Ovary (tissue), 9 donors: ENCODE measurements around the gene USP10. TPM values are rescaled to one million over a fixed set of nuclear protein-coding genes. Genes with fewer than 3 reads are reported as not detected.

Experiments
- DNase-seq, 5 donors: peaks; one replicate each; pipeline ENCODE4 v3.0.0-alpha.2; 2019 to 2020
- H3K27ac ChIP-seq, 2 donors: fragments of 200-600 bp; one replicate each; pipeline versions ENCODE4 v1.5.1 to v1.8.0; 2019 to 2022
- H3K27me3 ChIP-seq: fragments of 200-600 bp; one replicate; pipeline ENCODE4 v1.8.0; 2022
- H3K36me3 ChIP-seq: fragments of 200-600 bp; sonication (generic); one replicate; pipeline ENCODE4 v1.5.1; 2019
- H3K4me1 ChIP-seq: one replicate; pipeline ENCODE4 v1.8.1; 2013; ENCODE audit warnings: mild to moderate bottlenecking, moderate library complexity; ENCODE audit not compliant: insufficient read depth
- H3K4me3 ChIP-seq: fragments of 200-600 bp; sonication (generic); one replicate; pipeline ENCODE4 v1.5.1; 2017
- H3K9me3 ChIP-seq, 2 donors: fragments of 200-600 bp in 1 of 2; sonication (generic) in 1 of 2; one replicate each; pipeline versions ENCODE4 v1.5.1 to v1.8.1; 2013 to 2019; ENCODE audit warnings: mild to moderate bottlenecking in 1 of 2, moderate library complexity in 1 of 2
- CTCF ChIP-seq, 3 donors: fragments of 450-650 bp in 2 of 3; fragments of 200-600 bp in 1 of 3; IDR thresholded peaks; one replicate each; pipeline versions ENCODE4 v1.5.1 to v1.8.0; 2016 to 2022; ENCODE audit warnings: antibody characterized with exemption in 3 of 3, mild to moderate bottlenecking in 1 of 3
- EP300 ChIP-seq: sonication (generic); formaldehyde crosslinking; IDR thresholded peaks from one replicate; pipeline ENCODE4 v1.6.1; 2017; ENCODE audit warnings: antibody characterized with exemption
- POLR2A ChIP-seq: fragments of 450-650 bp; IDR thresholded peaks from one replicate; pipeline ENCODE4 v1.6.1; 2017; ENCODE audit warnings: antibody characterized with exemption, mild to moderate bottlenecking, moderate library complexity
- WGBS, 3 donors: extraction: QIAGEN DNeasy Blood & Tissue Kit in 1 of 3; methylation state at CpG; one replicate each; pipeline versions ENCODE4 v1.1.5 to v1.1.7; 2013 to 2017; 5-methylcytosine and 5-hydroxymethylcytosine counted together
- intact Hi-C, 4 donors: fragments of 100-400 bp; cut with DNase I; formaldehyde crosslinking; loops; one replicate each; pipeline versions ENCODE4 v1.11.0 to v1.15.1; 2022 to 2023
- polyA plus RNA-seq, 2 donors: library from polyadenylated mRNA; stranded (reverse); fragments of 200-250 nt in 1 of 2; fragments of 350-450 nt in 1 of 2; fragmentation: Illumina TruSeq in 1 of 2; extraction: RNeasy Lipid Tissue Mini Kit (QIAGEN cat#74804) in 1 of 2; gene quantifications; one replicate each; pipeline ENCODE4 v1.2.3, GENCODE V29; 2013 to 2014
- total RNA-seq, 7 donors: library from RNA; depleted of rRNA in 2 of 7; stranded (reverse); fragments of >200 nt in 2 of 7; fragmentation: NEBNext Ultra II Directional in 3 of 7; extraction: Animal tissue kit (Norgen Biotek cat#: 25700) in 3 of 7; gene quantifications; one replicate each; pipeline versions ENCODE4 v1.1.0 to v1.2.4, GENCODE V29; 2016 to 2023
- donor health status: DM: no; HTN: no; CAD: no; lungs with moderate emphysema.
- donor health status: DM: no; HTN: no; CAD: no.
- donor health status: Bipolar disorder and iron deficiency.
- donor health status: DM: yes; HTN: yes; CAD: no.
- donor health status: DM: no; HTN: no; CAD: no.
- donor health status: DM: yes; HTN: yes; CAD: no.

USP10 gene
- total and polyA plus RNA-seq, 9 donors: 24.6 to 98.8 (median 71.4) TPM

DNA sequence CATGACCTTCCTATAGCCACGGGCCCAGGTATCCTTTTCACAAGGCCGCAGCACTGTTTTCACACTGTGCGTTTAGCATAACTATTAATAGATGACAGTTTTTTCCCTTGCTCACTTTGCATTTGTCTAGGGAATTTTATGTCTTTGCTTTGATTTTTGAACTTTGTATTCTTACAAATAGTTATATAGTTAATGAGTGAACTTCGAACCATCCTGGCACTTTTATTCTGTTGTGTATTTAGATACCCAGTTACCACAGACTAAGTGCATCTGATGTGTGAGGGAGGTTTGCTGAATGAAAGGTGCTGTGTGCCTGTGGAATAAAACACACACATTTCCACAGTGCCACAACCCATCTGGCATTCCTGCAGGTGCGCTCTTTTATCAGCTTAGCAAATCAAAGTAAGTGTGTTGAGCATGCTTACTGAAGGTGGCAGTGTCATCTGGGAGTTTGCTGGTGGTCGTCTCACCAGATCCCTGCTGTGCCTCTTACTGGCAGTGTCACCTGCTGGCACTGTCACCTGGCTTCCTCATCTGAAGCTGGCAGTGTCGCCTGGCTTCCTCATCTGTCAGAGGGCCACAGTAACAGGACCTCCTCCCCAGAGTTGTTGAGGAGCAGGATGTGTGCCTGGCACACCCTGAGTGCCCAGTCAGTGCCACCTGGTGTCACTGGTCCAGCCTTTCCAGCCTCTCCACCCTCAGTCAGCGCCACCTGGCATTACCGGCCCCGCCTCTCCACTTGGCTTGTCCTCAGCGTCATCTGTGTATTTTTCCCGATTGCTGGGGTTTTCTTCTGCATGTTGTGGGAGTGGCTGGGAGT lies 37.6 kb downstream of the USP10 start:
- Histone ChIP-seq H3K27me3 (no peaks in the 10 kb centered on the region), H3K4me1 (peaks cover 7% of the 10 kb centered on the region), H3K36me3 (no peaks in the 10 kb centered on the region), H3K4me3 (no peak overlapping the region), H3K9me3 (no peaks in the 10 kb centered on the region), H3K27ac (no peak overlapping the region)
- intact Hi-C loops: no loop called here
- WGBS, 3 donors: 87 to 90% (median 89%) methylated on average over 12 of the region's 12 CpGs
- no peak for DNase-seq
- TF ChIP-seq CTCF (IDR thresholded peaks at IDR 0.05): no peak
- TF ChIP-seq POLR2A: no peak
- TF ChIP-seq EP300: no peak

GRCh38 chr16:84738255-84739038 lies 38.6 kb downstream of the USP10 start:
- H3K9me3 ChIP-seq: no peaks in the 10 kb centered on the region
- TF ChIP-seq POLR2A (no peak), CTCF (IDR thresholded peaks at IDR 0.05) (peak; percentile 73 to 78 (median 75))
- WGBS, 3 donors: 48 to 56% (median 52%) methylated on average over 8 of the region's 8 CpGs
- peak; percentile 62 to 79 (median 73) for DNase-seq
- H3K4me3 ChIP-seq: no peak overlapping the region
- H3K27ac ChIP-seq: no peak overlapping the region
- intact Hi-C loops: no loop called here
- H3K36me3 ChIP-seq: no peaks in the 10 kb centered on the region
- peaks cover 7% of the 10 kb centered on the region for H3K4me1 ChIP-seq
- H3K27me3 ChIP-seq: no peaks in the 10 kb centered on the region

DNA sequence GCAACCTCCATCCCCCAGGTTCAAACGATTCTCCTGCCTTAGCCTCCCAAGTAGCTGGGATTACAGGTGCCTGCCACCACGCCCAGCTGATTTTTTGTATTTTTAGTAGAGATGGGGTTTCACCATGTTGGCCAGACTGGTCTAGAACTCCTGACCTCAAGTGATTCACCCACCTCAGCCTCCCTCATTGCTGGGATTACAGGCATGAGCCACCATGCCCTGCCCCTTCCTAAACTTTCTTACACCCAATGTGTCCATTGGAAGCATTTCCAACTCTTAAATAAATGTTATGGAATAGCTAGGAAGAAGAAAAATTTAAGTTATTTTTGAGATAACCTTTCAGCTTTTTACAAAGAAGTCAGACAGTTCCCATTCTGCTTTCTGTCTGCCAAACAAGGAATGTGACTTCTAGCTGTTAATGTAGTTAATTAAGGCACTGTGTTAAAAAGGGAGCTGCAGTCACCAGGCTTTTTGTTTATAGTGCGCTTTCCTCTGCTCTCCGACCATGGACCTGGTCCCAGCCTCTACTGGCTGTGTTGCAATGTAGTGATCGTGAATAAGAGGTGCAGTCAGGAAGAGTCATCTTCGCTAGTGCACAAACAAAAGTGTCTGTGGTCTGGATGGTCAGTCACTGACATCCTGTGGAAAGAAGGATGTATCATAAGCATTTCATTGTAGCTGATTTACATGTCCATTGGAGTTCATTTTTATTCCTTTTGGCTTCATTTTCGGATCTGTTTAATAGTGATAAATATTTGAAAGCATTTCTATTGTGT lies 39.7 kb downstream of the USP10 start:
- no peak for DNase-seq
- 42 to 58% (median 47%) methylated on average over 7 of the region's 7 CpGs for WGBS, 3 donors
- Histone ChIP-seq H3K4me1 (peaks cover 7% of the 10 kb centered on the region), H3K27me3 (no peaks in the 10 kb centered on the region), H3K9me3 (no peaks in the 10 kb centered on the region), H3K27ac (no peak overlapping the region), H3K4me3 (no peak overlapping the region), H3K36me3 (no peaks in the 10 kb centered on the region)
- TF ChIP-seq CTCF (IDR thresholded peaks at IDR 0.05) (no peak), EP300 (no peak)
- intact Hi-C loops: loop anchor here in 1 of 4 donors (5.0 kb wide), 1 partner anchor 227 kb away; no protein-coding TSS in a partner anchor

DNA sequence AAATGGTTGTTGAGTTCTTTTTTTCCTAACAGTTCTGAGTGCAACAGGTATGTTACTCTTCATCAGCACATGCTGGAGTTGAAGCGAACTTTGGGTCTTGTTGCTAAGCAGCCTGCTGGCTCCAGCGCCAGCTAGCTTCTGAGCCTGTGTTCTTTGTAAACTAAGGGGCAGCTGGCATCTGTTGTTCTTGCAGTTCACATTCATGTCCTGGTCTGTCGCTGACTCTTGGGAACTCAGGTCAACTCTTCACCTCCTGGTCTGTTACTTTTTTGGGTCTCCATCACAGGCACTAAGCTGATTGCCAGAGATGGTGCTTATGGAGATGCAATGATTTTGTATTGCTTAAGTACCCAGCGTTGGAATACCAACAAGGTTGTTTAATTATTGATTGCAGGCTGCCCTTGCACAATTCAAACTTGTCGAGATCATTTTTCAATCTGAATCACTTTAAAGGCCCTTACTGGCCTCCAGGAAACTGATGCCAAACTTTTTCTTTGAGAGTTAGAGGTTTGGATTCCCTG lies 40.9 kb downstream of the USP10 start:
- intact Hi-C loops: loop anchor here in 1 of 4 donors (5.0 kb wide), 1 partner anchor 228 kb away; no protein-coding TSS in a partner anchor
- Histone ChIP-seq H3K4me1 (peaks cover 7% of the 10 kb centered on the region), H3K9me3 (no peaks in the 10 kb centered on the region), H3K27ac (no peak overlapping the region), H3K36me3 (no peaks in the 10 kb centered on the region), H3K27me3 (no peaks in the 10 kb centered on the region), H3K4me3 (no peak overlapping the region)
- 79 to 88% (median 86%) methylated on average over 5 of the region's 5 CpGs for WGBS, 3 donors
- DNase-seq: no peak
- TF ChIP-seq EP300 (no peak), POLR2A (no peak), CTCF (IDR thresholded peaks at IDR 0.05) (no peak)
